G401.6 (cell line): ENCODE data around the gene HCRT.
"Not testable (repeated sequence)": the region's sequence is repeated elsewhere in the genome, so short reads cannot be mapped to it uniquely, and the experiment has no call there.

Experiments used
- FAIRE-seq: peaks from 2 replicates; lab custom pipeline; 2012; peaks lifted over from hg19 to GRCh38; lab: Jason Lieb, UNC

The HCRT gene

GRCh38 chr17:42197564-42198156 lies 12.4 kb upstream of the HCRT start:
- no peak for FAIRE-seq

- FAIRE-seq, result no peak
Observed at GRCh38 chr17:42193969-42194899, 9.0 kb upstream of the HCRT start, which contains the start of gene GHDC. GHDC (minus strand) TSS chr17:42194494; CDS start chr17:42193581, 913 bp downstream.

GRCh38 chr17:42193216-42193968 lies 8.1 kb upstream of the HCRT start:
- no peak for FAIRE-seq

GRCh38 chr17:42192189-42193126 lies 7.2 kb upstream of the HCRT start:
- no peak for FAIRE-seq

DNA sequence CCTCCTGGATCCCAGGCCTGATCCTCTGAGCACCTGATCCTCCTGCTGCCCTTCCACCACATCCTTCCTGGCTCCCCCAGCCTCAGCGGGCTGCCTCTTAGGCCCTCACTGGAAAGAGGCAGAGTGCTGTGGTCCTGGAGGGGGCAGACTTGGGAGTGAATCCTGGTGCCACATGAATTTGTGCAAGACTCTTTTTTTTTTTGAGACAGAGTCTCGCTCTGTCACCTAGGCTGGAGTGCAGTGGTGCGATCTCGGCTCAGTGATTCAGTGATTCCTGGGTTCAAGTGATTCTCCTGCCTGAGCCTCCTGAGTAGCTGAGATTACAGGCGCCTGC lies 6.0 kb upstream of the HCRT start:
- no peak for FAIRE-seq

- no peak for FAIRE-seq
Observed at GRCh38 chr17:42190491-42191274, 5.4 kb upstream of the HCRT start.

- FAIRE-seq, result no peak
Observed at GRCh38 chr17:42189651-42189965, 4.4 kb upstream of the HCRT start.

GRCh38 chr17:42188749-42189650 lies 3.7 kb upstream of the HCRT start:
- FAIRE-seq, result no peak

GRCh38 chr17:42187833-42188232 lies 2.6 kb upstream of the HCRT start:
- FAIRE-seq, result no peak

GRCh38 chr17:42186191-42186590 lies 939 bp upstream of the HCRT start:
- FAIRE-seq, result not testable (repeated sequence)

GRCh38 chr17:42185621-42185930 lies 324 bp upstream of the HCRT start:
- FAIRE-seq, result no peak

DNA sequence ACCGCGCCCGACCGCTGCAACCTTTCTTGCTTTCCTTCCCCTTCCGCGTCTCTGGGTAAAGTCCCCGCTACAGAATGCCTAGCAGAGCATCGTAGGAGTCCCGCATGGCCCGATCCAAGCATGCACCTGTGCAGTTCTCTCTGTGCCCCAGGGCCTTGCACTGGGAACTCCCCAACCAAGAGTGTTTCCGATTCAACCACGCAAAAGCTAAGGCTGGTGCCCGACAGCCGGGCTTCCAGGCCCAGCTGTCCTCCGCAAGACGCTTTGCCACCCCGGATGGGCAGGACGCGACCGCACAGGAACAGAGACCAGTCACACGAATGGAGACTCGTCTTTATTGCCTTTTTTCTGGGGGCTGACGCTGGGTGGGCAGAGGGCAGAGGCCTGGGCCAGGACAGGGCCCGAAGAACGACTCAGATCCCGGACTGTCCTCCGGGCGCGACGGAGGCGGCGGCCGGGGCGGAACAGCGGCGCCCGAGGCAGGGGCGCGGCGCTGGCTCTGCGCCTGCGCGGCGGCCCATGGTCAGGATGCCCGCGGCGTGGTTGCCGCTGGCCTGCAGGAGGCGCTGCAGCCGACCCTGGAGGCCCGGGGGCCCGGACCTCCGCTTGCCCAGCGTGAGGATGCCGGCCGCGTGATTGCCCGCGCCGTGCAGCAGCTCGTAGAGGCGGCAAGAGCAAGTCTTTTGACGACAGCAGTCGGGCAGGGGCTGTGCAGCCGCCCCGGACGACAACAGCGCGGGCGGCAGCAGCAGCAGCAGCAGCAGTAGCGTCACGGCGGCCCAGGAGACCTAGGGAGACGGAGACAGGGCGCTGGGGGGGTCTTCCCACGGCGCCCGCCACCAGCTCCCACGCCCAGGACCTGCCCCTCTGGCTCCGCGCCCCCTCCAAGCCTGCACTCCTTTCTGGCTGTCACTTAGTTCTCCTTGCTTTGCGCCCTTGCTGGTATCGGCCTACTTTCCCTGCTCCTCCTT lies 1.2 kb downstream of the HCRT start:
- no peak for FAIRE-seq

DNA sequence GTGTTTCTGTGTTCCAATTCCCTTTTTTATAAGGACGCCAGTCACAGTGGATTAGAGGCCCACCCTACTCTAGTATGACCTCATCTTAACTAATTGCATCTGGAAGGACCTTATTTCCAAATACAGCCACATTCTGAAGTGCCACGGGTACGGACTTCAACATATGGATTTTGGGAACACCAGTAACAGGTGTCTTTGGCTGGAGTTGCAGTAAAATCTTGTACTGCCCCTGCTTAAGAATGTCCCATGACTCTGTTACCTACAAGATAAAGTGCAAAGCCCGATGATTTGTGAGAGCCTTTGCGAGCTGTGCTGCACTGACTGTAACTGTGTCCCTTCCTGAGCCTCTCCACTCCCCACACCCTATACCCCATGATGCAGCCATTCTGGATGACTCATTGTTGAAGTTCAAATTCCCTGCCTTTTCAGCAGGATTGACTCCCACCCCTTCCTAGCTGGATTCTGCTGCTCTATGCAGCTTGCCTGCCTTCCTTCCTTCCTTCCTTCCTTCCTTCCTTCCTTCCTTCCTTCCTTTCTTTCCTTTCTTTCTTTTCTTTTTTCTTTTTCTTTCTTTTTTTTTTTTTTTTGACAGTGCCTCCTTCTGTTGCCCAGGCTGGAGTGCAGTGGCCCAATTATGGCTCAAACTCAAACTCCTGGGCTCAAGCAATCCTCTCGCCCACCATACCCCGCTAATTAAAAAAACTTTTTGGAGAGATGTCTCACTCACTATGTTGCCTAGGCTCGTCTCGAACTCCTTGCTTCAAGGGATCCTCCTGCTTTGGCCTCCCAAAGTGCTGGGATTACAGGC lies 2.1 kb downstream of the HCRT start:
- FAIRE-seq, result no peak

DNA sequence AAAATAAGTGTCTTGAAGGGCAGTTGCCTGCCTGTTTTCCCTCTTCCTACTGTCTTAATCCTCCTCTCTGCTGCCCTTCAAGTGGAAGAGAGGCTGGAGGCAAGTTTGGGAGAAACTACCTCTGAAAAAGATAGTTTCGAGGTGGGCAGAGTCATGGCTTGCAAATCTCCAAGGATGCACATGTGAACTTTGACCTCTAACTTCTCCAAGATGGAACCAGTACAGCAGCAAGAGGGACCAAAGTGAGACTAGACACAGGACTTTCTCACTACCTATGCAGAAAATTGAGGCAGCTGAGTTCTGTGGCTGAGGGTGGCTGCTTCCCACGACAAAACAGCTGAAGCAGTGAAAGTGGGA lies 3.4 kb downstream of the HCRT start:
- no peak for FAIRE-seq

DNA sequence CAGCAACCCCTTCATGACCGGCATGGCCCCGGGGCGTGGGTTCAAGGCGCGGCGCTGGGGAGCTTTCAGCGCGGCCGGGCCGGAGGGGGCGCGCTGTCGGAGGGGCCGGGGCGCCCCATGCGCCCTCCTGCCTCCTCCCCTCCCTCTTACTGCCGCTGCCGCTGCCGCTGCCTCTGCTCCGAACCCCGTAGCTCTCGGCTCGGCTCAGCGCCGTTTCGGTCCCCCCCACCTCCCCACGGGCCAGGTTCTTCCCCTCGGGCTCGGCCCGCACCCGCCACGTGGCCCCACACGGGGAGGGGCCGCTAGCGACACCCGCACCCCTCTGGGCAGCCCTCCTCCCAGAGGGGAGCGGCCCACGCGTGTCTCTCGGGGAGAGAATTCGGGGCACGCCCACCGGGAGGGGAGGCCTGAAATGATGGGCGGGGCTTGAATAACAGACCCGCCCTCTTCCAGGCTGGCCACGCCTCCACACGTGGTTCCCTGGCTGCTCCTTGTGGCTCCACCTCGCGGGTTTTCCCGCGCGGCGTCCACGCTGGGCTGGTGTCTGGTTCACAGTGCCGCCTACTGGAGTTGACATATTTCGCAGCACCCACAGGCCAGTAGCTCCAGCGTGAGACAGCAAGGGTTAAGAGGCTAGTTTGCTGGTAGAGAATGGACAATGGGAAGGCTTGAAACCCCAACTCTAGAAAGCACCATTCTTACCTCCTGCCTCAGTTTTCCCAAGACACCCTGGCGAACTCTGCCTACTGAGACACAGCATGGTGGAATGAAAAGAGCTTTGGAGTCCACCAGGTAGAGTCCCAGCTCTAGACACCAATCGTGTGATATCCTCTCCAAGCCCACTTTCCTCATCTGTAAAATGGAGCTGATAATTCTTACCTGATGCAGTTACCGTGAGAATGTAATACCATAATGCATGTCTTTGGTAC lies 4.1 kb downstream of the HCRT start, which contains the start of gene KCNH4:
Gene KCNH4 (minus strand): TSS at position 221 of the 929 bp plus-strand sequence. CDS start 197 bp downstream, at position 24.
- FAIRE-seq, result no peak

DNA sequence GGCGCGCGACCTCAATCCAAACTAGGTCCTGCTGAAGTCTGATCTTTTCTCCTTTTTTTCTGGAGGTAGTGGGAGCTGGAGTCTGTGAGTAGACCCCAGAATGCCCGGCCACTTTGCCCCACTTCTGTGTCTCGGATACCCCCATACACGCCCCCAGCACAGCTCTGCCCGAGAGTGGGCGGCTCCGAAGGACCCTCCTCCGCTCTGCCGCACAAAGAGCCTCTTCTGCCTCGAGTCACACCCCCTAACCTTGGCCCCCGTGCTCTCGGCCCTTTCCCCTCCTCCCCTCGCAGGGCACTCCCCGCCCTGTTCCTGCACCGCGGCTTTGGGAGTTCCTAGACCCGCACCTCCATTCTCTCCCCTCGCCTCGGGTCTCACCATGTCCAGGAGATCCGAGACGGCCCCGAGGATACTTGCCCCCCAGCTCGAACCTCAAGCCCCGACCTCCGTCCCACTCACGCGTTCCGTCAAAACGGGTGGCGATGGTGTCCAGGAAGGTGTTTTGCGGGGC lies 4.8 kb downstream of the HCRT start:
- no peak for FAIRE-seq

DNA sequence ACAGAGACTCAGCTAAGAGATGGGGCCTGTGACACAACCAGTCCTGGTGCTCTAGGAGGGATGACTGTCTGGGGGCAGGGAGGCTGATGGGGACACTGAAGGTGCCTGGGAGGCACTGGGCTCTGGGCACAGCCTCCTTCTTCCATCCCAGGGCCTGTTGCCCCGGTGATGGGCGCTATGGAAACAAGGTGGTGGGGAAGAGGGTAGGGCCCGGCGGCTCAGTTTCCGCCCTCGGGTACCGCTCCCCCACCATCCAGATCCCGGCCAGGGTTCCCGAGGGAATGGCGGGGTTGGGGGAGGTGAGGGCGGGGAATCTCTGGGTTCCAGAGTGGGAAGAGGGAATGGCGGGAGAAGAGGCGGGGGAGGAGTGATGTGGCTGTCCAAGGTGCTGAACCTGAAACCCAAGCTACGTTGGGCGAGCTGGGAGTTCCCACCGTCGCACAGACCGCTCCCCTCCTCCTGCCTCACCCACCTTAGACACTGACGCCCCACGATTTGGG lies 5.3 kb downstream of the HCRT start:
- FAIRE-seq, result no peak
